ENCODE data around the gene ECE1.

Gene ECE1

DNA sequence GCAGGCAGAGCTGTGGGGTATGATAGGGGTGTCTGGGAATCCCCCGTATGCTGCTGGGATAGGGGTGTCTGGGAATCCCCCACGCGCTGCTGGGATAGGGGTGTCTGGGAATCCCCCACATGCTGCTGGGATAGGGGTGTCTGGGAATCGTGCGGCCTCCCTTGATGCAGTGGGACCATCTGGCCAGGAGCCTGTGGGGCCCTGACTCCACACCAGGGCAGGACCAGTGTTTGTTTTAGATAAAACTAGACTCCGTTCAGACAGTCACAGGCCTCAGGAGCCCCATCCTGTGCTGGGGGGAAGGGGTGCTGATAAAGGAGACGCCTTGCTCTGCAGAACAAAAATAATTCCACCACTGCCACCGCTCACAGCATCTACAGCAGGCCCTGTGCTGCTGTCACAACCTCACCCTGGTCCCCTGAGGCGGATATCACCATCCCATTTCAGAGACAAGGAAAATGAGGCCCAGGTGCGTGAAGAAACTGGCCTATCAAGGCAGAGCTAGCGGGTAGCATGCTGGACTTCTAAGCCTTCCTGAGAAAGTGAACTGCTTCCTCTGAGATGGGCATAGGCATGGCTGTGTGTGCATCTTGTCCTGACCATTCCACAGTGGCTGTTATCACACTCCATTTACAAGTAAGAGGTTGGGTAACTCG, 24.0 kb downstream of the ECE1 start:
- no peak for DNase-seq

DNA sequence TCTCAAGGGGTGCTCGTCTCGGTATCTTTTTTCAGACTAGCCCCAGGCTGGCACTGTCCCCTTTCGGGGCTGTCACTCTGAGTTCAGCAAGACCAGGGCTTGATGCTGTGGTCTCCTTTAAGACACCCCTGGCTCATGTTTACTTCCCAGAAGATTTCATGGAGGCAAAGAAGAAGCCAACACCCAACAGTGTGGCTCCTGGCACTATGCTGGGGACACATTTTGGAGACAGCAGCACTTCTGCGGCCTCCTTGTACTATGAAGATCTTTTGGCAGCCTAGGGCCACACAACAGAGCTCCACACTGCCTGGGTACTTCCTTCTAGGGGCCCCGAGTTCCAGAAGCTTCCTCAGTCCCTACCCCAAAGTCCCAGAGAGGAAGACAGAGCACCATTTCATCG, 24.6 kb downstream of the ECE1 start:
- no peak for DNase-seq

DNA sequence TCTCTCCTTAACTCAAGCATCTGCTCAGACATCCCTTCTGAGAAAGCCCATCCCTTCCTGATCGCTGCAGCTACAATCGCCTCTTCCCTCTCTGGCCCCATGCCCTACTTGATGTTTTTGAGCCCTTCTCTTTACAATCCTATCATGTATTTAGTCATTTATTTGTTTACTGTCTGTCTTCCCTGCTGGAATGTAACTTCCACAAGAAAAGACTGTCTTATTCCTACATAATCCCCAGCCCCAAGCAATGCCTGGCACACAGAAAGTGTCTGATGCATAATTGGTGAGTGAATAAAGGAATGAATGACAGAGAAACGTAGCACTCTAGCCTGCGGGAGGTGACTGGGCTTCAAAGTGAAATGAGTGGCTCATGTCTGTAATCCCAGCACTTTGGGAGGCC, 25.4 kb downstream of the ECE1 start:
- DNase-seq, result no peak

DNA sequence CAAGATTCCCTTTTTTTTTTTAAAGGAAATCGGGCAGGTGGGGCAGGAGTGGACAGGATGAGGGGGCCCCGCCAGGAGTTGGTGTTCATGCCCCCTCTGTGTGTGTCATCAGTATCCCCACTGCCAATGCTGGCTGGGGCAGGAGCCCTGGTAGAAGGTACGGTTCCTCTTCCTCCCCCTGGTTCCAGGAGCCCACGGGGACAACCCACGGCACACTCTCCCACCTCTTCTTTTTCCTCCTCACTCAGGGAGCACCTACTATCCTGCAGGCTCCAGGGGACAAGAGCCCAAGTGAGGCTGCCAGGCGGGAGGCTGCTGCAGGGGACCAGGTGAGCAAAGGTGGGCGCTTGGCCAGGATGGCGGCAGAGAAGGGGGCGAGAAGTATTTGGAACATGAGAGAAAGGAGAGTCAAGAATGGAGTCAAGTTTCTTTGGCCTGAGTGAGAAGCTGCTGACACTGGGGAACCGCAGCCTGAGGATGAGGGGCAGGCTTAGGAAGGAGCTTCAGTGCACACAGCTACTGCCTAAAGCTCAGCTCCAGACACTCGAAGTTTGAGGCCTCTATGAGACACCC, 26.5 kb downstream of the ECE1 start:
- no peak for DNase-seq

DNA sequence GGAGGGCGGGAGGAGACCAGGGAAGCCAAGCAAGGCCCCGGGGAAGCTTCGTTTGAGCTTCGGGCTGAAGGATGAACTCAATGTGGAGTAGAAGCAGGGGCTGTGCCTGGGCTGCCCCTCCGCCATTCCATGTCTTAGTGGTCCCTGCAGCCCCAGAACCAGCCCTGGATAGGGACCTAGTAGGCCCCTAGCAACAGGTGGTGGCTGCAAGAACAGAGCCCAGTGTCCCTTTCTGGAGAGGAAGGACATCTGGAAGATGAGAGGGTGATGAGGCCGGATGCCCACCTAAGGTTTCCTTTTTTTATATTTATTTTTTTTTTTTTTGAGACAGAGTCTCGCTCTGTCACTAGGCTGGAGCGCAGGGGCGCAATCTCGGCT, 27.2 kb downstream of the ECE1 start:
- no peak for DNase-seq

DNA sequence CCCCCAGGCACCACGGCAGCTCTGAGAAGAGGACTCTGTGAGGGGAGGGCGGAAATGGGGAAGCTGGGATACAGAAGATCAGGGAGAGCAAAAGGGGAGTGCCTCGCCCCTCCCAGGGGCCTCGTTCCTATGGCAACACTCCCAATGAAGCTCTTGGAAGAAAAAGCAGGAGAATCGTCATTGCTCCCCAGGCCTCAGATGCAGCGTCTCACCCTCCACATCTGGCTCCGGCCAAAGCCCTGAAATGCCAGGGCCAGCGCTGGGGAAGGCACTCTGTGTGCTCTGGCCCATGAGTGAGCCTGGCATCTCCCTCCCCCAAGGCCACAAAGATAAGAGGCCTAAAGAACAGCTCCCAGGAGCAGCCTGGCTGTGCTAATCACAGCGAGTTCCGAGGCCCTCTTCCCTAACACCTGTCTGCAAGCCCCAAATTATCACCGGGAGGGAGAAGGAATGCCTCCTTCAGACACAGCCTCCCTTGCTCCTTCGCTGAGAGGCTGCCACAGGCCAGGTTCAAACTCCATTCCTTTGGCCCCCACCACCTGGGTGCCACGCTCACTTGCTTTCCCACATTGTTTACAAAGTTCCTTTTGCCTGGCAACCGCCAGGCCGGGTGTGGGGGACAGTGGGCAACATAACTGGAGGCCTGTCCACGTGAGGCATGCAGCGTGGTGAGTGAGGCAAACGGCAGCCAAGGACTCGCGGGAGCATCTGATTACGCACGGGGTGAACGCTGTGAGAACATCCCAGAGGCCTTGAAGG, 27.8 kb downstream of the ECE1 start:
- no peak for DNase-seq

DNA sequence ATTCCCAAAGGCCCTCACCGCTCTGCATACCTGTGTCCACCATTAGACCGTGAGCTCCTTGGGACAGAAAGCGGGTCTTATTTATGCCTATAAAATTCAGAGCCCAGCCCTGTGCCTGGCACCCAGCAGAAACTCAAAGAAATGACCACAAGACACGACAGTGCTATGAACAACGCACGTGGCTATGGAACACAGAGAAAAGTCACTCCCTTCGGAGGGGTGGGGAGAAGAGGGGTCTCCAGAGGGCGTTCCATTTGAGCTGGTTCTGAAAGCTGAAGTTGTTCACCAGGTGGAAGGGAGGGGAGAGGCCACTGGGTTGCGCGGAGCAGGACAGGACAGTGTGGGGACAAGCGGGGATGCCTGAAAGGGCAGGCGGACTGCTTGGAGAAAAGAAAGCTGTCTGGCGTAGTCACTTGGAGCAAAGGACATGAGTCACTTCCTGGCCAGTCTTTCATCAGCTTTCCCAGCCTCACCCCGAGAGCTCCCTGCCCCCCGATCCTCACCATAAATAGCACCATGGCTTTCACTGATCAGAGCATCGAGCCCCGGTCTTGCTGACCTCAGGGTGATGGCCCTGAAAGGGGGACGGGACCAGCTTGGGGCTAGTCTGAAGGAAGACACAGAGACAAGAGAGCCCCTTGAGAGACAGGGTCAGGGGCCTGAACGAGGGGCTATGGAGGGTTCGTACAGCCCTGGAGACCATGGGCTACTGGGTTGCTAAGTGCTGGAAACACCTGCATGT, 28.5 kb downstream of the ECE1 start:
- DNase-seq, result no peak

DNA sequence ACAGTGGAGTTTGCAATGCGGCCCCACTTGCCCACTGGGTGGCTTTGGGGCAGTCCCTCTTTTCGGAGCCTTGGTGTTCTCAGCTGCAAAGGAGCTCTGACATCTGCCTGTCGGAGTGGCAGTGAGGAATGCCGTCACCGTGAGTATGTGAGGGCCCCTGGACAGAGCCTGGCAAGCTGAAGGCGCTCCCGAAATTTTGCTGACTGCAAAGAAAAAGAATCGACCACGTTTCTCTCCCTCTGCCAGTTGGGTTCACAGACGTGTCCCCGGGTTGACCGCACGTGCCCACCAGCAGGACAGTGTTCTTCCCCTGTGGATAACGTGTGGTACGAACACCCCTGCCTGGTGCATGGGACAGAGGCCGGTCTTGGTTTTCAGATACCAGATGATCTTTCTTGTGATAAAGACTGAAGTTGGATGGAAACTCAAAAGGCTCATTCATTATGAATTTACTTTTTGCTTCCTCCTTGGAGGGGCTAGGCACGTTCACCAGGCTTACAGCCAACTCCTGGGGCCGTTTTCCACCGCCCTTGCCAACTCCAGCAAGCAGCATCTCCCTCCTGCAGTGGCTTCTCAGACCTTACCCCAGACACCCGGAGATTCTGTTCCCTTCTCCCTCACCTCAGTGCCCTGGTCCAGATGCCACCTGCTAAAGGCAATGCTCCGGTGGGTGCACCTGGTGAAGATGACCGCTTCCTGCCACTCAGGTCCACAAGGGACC, 29.7 kb downstream of the ECE1 start:
- no peak for DNase-seq

DNA sequence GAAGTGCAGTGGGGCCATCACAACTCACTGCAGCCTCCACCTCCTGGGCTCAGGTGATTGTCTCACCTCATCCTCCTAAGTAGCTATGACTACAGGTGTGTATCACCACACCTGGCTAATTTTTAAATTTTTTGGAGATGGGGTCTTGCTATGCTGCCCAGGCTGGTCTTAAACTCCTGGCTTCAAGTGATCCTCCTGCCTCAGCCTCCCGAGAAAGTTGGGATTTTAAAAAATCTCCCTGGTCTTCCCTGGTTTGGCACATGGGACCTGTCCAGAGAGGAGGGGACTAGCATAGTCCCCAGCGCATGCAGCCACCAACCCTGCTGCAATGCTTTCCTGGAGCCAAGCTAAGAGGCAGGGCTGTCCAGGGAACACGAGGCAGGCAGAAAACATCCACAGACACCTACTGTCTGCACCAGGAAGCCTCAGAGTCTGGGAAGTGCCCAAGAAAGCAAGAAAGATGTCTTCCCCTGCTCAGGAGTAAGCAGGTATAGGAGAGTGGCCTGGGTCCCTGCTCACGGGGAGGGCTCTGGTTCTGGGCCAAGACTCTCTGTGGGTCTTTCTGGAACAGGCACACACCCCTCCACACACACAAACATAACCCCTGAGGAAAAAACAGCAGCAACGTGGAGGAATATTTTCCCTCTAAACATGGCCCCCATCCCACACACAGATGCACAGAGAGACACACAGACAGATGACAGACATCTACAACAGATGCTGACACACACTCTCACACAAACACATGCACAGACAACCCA, 30.8 kb downstream of the ECE1 start:
- no peak for DNase-seq

DNA sequence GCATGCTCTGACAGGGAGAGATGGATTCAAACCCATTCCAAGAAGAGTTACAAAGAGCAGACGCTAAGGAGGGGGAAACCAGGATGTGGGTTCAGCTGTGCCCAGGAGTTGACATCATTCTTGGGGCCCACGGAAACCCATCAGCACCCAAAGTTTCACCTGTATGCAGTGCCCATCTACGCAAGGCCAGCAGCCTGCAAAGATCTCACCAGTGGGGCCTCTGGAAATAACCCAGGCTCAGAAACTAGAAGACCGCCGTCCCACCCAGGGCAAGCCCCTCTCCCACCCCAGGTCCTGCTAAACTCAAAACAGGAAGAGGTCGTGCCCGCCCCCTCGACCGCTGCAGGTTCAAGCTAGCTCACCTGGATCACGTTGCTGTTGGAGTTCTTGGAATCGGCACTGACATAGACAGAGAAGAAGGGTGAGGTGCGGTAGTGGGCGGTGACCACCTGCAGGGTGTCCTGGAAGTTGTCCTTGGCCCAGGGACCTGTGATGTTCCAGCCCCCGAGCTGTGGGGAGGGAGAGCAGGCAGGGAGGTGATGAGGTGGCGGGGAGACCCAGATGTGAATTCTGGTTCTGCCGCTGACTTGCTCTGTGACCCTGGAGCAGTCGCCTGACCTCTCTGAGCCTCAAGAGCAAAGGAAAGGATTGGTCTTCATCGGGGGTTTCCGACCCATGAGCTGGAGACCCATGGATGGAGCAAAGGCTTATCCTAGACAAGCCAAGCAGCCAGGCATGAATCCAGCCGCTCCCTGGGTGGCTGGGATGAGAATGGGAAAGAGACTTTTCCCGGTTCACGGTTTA, 31.7 kb downstream of the ECE1 start:
- peak in 1 of 4 experiments; percentile 7 for DNase-seq

DNA sequence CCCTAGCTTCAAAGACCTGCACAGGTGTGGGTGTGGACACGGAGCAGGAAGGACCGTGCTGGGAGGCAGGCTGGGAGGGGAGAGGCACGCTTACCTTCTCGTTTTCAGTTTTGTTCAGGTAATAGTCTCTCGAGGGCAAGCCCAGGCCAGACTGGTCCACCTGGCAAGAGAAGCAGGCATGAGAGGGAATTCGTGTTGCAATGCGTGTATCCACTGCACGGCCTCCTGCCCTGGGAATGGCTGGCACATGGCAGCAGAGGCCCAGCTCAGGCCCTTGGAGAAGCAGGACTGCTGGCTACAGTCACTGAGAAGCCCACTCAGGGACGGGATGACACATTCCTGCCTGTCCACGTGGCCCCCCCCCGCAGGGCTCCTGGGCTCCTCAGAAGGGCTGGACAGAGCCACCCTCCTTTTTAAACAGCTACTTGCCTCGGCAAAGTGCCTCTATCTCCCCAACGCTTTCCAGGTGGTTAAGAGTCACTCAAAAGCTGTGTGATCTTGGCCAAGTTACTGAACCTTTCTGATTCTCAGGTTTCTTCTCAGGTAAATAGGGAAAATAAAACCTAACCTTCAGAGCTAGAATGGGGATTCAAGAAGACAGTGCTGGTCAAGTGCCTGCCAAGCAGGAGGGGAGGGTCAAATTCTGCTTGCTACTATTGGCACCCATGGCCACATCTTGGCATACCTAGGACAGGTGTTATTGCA, 32.7 kb downstream of the ECE1 start:
- no peak for DNase-seq

DNA sequence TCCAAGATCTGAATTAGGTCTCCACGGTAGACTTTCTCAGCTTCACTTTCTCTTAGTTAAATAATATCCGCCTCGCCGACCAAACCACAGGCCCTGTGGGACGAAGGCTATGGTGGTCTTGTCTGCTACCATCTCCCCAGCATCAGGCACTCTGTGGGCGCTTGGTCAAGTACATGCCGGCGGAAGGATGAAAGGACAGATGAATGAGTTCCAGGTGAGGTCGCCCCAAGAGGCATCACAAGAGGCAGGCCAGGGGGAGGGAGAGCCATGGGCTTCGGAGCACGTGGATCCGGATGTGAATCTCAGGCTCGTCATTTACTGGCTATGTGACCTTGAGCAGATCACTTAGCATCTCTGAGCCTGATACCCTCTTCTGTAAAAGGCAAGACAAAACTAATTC, 33.5 kb downstream of the ECE1 start:
- DNase-seq, result no peak

DNA sequence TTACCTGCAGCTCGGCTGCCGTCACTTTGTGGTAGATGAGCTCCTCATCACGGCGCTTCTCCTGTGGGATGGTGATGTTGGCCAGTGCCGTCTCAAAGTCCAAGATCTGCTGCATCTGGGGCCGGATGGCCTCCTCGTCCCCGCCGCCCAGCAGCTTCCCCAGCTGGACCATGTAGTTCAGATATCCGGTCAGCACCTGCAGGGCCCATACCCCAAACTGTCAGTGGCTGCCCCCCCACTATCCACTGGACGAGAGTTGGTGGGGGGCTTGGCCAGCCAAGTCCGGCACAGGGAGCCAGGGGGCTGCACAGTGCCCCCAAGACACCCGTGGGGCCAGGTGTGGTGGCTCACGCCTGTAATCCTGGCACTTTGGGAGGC, 34.3 kb downstream of the ECE1 start:
- no peak for DNase-seq

DNA sequence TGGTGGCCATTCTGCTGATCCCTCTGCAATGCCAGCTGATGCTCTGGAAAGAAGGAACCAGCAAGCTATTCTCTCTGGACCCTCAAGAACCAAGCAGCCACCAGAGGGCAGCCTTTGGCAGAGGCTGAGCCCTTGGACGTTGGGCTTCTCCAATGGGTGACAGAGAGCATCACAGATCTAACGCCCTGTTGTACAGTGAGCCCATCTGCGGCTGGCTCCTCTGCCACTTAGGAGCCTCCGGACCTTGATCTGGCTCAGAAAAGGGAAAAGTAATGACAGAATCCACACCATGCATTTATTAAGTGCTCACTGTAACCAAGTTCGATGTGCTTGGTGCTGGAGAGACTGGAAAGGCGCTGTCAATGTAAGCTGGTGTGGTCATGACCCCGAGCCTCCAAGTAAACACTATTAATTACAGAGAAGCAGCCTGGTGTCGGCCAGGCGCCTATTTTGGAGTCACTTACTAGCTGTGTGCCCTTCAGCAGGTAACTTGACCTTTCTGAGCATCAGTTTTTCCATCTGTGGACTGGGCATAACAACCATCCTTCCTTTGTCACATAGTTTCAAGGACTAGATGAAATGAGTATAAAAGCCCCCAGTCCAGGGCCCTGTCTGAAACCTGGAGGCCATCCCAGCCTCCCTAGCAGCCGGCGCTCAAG, 34.9 kb downstream of the ECE1 start:
- DNase-seq, result peak; percentile 69 to 79 (median 76)

DNA sequence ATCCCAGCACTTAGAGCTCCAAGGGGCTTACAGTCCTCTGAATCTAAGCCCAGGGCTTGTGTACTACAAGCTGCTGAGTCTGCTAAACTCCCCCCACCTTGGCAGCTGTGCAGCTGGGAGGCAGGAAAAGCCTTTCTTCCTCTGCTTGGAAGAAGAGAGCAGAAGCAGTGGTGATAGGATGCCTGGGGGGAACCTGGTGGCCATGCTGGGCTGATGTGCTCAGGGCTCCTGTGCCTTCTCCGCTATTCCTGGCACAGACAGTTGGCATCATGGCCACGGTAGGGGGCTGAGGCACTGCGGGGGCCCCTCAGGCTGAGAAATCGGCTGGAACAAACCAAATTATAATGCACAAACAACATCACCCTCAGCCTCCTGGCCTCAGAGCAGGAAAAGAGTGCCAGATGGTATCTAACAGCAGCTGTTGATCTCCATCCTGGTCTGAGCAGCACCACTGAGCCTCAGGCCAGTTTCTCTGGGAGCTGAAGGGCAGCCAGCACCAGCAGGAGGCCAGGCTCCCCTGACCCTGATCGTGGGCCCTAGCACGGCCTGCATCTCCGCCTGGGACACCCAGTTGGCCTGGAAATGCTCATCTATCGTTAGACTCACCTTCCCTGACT, 35.8 kb downstream of the ECE1 start:
- no peak for DNase-seq

DNA sequence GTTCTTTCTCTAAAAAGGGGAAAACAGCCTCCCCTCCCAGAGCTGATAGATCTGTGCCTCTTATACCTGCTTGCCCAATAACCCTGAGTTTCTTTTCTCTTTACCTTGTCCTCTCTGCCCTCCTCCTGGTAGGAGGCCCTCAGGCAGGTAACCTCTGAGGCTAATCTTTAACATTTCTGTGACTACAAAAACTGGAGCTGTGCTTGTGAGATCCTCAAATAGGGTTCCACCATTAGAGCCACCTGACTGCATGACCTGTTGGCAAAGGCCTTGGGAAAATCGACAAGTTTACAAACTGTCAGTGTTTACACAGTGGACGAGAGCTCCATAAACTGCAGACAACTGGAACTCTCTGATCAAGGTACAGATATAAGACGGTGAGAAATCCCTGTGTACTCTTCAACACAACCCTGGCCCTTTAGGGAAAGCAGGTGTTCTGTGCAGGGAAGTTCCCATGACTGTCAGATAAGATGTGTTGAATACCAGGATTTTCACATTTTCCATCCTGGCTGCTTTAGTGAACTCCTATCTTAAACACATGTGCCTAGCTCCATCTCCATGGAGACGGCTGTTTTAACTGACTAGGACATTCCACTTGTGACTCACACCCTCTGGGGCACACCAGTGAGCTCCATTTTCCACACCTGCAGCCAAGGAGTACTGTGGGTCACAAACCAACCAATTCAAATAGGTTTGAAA, 38.3 kb downstream of the ECE1 start:
- no peak for DNase-seq

DNA sequence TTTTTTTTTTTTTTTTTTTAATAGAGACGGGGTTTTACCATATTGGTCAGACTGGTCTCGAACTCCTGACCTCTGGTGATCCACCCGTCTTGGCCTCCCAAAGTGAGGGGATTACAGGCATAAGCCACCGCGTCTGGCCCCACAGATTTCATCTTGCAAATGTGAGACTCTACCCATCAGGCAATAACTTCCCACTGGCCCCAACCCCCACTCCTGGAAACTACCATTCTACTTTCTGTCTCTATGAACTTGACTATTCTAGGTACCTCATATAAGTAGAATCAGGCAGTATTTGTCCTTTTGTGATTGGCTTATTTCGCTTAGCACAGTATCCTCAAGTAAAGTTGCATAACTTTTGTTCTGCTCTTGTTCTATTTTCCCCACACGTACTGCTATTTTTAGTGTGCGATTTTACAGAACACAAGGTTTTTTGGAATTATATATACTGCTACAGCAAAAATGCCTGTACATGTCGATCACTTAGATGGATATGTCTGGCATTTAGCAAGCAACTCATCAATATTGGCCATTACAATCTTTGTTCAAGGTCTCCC, 40.2 kb downstream of the ECE1 start:
- no peak for DNase-seq

DNA sequence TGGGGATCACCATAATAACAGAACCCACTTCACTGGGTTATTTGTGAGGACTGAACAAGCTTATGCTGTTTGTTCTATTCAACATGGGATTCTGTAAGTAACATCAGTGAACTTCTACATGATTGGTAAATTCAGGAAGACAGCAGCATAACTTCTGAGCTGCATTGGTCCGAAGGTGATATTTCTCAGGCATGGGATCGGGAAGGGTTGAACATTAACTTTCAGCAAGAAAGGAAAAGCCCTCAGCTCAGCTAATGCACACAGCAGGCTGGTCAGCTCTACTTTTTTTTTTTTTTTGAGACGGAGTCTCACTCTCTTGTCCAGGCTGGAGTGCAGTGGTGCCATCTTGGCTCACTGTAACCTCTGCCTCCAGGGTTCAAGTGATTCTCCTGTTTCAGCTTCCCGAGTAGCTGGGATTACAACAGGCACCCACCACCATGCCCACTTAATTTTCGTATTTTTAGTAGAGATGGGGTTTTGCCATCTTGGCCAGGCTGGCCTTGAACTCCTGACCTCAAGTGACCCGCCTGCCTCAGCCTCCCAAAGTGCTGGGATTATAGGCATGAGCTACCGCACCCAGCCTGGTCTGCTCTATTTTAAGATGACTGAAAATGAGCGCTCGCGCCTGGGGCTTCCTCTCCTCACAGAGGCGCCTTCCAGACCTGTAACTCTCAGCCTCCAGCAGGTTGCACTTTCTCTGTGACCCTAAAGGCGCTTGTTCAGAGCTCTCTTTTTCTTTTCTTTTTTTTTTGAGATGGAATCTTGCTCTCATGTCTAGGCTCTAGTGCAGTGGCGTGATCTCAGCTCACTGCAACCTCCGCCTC, 42.2 kb downstream of the ECE1 start:
- no peak for DNase-seq
